Measurements from ENCODE around the gene MRPS34.

MRPS34 gene

DNA sequence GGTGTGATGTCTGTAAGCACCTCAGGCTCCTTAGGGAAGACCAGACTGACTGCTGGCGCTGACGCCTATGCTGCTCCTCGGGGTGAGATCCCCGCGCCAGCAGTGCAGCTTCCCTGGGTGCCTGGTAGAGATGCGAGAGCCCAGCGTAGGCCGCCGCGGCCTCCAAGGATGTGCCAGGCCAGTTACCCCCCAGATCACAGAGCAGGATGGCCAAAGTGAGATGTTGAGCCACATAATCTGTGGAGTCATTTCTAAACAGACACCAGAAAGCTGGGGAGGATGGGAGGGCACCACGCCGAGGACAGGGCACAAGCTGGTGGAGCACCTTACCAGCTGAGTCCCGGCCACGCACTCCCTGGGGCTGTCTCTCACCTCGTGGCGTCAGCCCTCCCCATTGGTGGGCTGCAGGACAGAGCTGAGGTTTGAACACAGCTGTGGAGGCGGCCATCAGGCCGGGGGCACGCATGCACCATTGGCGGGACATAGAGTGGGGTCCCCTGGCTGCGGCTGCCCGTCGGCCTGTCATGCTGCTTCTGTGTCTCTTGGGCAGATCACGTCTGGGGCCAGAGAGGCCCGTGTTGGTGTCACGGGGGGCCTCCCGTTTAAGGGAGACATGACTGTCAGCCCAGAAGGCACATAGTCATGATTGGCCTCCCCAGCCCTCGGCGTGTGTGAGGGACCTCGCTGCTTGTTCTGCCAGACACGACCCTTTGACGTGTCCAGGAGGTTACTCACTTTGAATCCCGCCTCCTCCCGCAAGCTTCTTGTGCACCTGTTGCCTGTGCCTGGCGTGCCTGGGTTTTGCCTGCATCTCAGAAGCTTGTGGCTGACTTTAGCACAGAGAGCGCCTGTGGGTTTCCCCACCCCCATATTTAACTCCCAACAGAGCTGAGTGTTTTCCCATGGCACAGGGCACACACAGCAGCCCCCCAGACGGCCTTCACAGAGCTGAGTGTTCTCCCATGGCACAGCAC, 45.0 kb downstream of the MRPS34 start:
- no peak for DNase-seq (ENCODE audit: low spot score)

DNA sequence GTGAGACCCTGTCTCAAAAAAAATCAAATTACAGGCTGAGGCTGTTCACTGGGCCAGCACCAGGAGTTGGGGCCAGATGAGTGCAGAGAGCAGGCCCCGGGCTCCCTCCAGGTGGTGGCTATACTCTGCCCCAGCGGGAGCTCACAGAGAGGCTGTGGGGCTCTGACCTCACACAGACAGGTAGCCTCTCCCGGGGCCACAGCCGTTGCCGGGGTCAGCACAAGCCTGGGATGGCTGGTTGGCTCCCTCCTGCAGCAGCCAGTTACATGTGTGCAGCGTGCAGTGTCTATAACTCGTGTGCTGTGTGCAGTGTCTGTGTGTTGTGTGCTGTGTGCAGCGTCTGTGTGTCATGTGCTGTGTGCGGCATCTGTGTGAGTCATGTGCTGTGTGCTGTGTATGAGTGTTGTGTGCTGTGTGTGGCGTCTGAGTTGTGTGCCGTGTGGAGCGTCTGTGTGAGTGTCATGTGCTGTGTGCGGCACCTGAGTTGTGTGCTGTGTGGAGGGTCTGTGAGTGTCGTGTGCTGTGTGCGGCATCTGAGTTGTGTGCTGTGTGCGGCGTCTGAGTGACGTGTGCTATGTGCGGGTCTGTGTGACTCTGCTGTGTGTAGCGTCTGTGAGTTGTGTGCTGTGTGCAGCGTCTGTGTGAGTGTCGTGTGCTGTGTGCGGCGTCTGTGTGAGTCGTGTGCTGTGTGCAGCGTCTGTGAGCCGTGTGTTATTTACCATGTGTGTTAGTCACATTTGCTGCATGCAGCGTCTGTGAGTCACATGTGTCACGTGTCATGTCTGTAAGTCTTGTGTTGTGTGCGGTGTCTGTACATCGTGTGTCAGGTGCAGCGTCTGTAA, 46.1 kb downstream of the MRPS34 start:
- no peak for DNase-seq (ENCODE audit: low spot score)

DNA sequence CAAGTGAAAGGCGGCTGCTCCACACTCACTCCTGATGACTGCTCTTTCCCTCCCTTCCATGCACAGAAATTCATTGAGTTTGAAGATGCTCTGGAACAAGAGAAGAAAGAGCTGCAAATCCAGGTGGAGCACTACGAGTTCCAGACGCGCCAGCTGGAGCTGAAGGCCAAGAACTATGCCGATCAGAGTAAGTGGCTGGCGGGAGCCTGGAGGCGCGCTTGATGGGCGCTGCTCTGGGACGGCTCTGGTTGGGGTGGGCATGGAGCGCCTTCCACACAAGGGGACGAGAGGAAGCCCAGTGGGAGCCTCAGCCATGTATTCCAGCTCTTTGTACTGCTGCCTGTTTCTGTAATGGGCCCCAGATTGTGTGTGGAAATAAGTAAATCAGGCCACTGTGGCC, 48.4 kb downstream of the MRPS34 start:
- no peak for DNase-seq (ENCODE audit: low spot score)

DNA sequence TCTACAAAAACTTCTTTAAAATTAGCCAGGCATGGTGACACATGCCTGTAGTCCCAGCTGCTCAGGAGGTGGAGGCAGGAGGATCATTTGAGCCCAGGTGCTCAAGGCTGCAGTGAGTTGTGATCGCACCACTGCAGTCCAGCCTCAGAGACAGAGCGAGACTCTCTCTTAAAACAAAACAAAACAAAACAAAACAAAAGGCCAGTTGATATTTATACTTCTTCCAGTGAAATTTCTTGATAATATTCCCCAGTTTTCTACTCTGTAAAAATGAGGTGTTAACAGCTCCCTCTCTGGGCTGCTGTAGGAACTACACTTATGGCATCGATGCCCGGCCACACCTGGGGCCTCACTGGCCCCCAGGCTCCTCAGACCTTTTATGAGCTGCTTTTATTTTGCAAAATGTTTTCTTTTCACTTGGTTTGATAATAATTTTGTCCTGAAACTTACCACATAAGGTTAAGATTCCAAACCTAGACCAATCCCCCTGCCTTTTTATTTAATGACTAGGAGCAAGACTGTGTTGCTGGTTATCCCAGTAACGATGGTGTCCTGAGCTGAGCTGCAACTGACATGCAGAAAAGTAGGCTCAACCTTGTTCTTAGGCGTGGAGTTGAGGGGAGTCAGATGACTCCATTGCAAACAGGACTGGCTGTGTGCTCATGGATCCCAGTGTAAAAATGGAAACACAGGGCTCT, 49.3 kb downstream of the MRPS34 start:
- DNase-seq (ENCODE audit: low spot score) = no peak

All from SW480 (cell line).